Hematopoietic multipotent progenitor cell treated with erythropoietin and hydrocortisone succinate and interleukin-3 and kit ligand, for 15 days (in vitro differentiated cells): ENCODE data around the gene UBAC1.

ENCODE experiments used
- DNase-seq: peaks from one replicate; pipeline ENCODE4 v3.0.0-alpha.2; 2015; ENCODE audit warnings: low spot score

Gene UBAC1

GRCh38 chr9:135883410-135884089, 77.6 kb downstream of the UBAC1 start:
- DNase-seq: peak; percentile 56
